Cardiac muscle cell (in vitro differentiated cells and primary cell): ENCODE data around the gene RS1. TPM values are rescaled to one million over a fixed set of nuclear protein-coding genes. Genes with fewer than 3 reads are reported as not detected.

Experiments
- DNase-seq, 2 donors: peaks; one replicate each; pipeline versions ENCODE4 v3.0.0 to v3.0.0-alpha.2; 2010 to 2017; ENCODE audit warnings: low read depth in 1 of 2, low spot score in 1 of 2
- H3K27ac ChIP-seq: fragments of 200-600 bp; sonication (generic); 2 replicates; pipeline ENCODE4 v1.5.1; 2016
- H3K27me3 ChIP-seq: fragments of 200-600 bp; sonication (generic); 2 replicates; pipeline ENCODE4 v1.6.0; 2016; ENCODE audit warnings: control low read depth
- H3K36me3 ChIP-seq: fragments of 200-600 bp; sonication (generic); 2 replicates; pipeline ENCODE4 v1.5.1; 2016; ENCODE audit warnings: control low read depth
- H3K4me1 ChIP-seq: fragments of 200-600 bp; sonication (generic); 2 replicates; pipeline ENCODE4 v1.8.1; 2017; ENCODE audit warnings: low read depth, mild to moderate bottlenecking, mixed run types
- H3K4me3 ChIP-seq: fragments of 200-600 bp; sonication (generic); 2 replicates; pipeline ENCODE4 v1.5.1; 2016; ENCODE audit warnings: mild to moderate bottlenecking
- H3K9me3 ChIP-seq: fragments of 200-600 bp; sonication (generic); 2 replicates; pipeline ENCODE4 v1.5.1; 2017; ENCODE audit warnings: low read depth, mild to moderate bottlenecking, control low read depth
- polyA plus RNA-seq: library from polyadenylated mRNA; unstranded; fragments of >200 nt; fragmentation: Nextera tagmentation; extraction: Ambion mirVana; gene quantifications from 2 replicates; pipeline ENCODE4 v1.2.1, GENCODE V29; 2016
- total RNA-seq: library from RNA; depleted of rRNA; stranded (reverse); fragments of >200 nt; gene quantifications from 2 replicates; pipeline ENCODE4 v1.2.3, GENCODE V29; 2016
- TF ChIP-seq, protein P1 (sequence below): IDR thresholded peaks from 2 replicates; pipeline ENCODE4 v1.5.1; 2012; ENCODE audit warnings: low read depth, mild to moderate bottlenecking, low read length

Gene RS1
- total RNA-seq (not detected in 2 replicates), polyA plus RNA-seq (0.14 TPM in 1 of 2 replicates, not detected in the other)

GRCh38 chrX:18672008-18672407 is at the start of gene RS1:
Gene RS1, minus strand, starts transcription at chrX:18672108. Its CDS starts 40 bp downstream, at chrX:18672068.
- H3K36me3 ChIP-seq: no peaks in the 10 kb centered on the region
- no peak within 1 kb of the TSS for H3K27ac ChIP-seq
- H3K4me3 ChIP-seq: no peak within 1 kb of the TSS
- no peaks in the 10 kb centered on the region for H3K27me3 ChIP-seq
- H3K9me3 ChIP-seq: no peaks in the 10 kb centered on the region
- TF ChIP-seq, protein P1, sequence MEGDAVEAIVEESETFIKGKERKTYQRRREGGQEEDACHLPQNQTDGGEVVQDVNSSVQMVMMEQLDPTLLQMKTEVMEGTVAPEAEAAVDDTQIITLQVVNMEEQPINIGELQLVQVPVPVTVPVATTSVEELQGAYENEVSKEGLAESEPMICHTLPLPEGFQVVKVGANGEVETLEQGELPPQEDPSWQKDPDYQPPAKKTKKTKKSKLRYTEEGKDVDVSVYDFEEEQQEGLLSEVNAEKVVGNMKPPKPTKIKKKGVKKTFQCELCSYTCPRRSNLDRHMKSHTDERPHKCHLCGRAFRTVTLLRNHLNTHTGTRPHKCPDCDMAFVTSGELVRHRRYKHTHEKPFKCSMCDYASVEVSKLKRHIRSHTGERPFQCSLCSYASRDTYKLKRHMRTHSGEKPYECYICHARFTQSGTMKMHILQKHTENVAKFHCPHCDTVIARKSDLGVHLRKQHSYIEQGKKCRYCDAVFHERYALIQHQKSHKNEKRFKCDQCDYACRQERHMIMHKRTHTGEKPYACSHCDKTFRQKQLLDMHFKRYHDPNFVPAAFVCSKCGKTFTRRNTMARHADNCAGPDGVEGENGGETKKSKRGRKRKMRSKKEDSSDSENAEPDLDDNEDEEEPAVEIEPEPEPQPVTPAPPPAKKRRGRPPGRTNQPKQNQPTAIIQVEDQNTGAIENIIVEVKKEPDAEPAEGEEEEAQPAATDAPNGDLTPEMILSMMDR: no peak
- no peak for DNase-seq
- no peaks in the 10 kb centered on the region for H3K4me1 ChIP-seq

- no peaks in the 10 kb centered on the region for H3K9me3 ChIP-seq
- DNase-seq: no peak
- H3K36me3 ChIP-seq: no peaks in the 10 kb centered on the region
- H3K4me3 ChIP-seq: no peak overlapping the region
- H3K27ac ChIP-seq: no peak overlapping the region
- no peaks in the 10 kb centered on the region for H3K4me1 ChIP-seq
- TF ChIP-seq, protein P1: no peak
- no peaks in the 10 kb centered on the region for H3K27me3 ChIP-seq
Observed at GRCh38 chrX:18719852-18720251, 47.9 kb upstream of the RS1 start.

GRCh38 chrX:18714910-18715309 is 43.0 kb upstream of the RS1 start:
- H3K27me3 ChIP-seq: no peaks in the 10 kb centered on the region
- H3K36me3 ChIP-seq: no peaks in the 10 kb centered on the region
- no peaks in the 10 kb centered on the region for H3K9me3 ChIP-seq
- H3K27ac ChIP-seq: no peak overlapping the region
- no peak for DNase-seq
- no peaks in the 10 kb centered on the region for H3K4me1 ChIP-seq
- TF ChIP-seq, protein P1: no peak
- H3K4me3 ChIP-seq: no peak overlapping the region

DNA sequence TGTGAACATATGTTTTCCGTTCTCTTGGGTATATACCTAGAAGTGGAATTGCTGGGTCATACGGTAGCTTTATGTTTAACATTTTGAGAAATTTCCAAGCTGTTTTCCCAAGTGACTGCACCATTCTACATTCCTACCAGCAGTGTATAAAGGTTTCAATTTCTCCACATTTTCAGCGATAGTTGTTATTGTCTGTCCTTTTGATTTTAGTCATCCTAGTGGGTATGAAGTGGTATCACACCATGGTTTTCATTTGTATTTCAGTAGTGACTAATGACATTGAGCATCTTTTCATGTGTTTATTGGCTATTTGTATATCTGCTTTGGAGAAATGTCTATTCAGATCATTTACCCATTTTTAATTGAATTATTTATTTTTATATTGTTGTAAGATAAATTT is 37.9 kb upstream of the RS1 start:
- TF ChIP-seq, protein P1: no peak
- no peaks in the 10 kb centered on the region for H3K36me3 ChIP-seq
- H3K4me3 ChIP-seq: no peak overlapping the region
- H3K4me1 ChIP-seq: no peaks in the 10 kb centered on the region
- no peaks in the 10 kb centered on the region for H3K9me3 ChIP-seq
- H3K27ac ChIP-seq: no peak overlapping the region
- no peak for DNase-seq
- H3K27me3 ChIP-seq: no peaks in the 10 kb centered on the region

DNA sequence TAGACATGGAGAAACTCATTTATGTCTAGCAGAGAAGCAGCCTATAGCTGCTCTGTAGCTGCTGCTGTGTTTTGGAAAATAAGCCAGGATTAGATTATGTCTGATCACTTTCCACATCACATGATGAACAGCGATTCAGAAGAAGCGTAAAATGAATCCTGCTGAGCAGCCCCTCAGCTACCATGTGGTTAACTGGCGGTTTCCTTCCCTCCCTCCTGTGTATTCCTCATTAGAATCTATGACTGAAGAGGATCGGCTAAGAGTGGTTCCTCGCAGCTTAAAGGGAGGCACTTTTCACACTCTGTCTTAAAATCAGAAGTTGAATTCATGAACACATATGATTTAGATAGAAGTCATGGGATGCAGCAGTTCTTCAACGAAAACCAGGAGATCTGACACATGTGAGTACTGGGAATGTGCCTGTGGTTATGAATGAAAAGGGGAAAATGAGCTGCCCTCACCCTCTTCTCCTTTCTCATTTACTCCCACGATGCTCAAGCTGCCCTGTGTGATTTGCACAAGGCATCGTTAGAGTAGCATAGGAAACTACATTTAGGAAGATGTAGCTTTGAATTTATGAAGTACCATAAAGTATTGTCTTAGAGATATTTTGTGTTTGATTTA is 35.6 kb upstream of the RS1 start, which contains the start of gene PPEF1:
PPEF1 (plus strand) TSS at position 220 of the 624 bp plus-strand sequence; CDS start at position 356, 136 bp downstream.
- no peaks in the 10 kb centered on the region for H3K36me3 ChIP-seq
- no peaks in the 10 kb centered on the region for H3K27me3 ChIP-seq
- no peaks in the 10 kb centered on the region for H3K9me3 ChIP-seq
- TF ChIP-seq, protein P1: no peak
- no peak within 1 kb of the TSS for H3K4me3 ChIP-seq
- no peak within 1 kb of the TSS for H3K27ac ChIP-seq
- DNase-seq: no peak
- H3K4me1 ChIP-seq: no peaks in the 10 kb centered on the region
